HepG2 (cell line): Measurements from ENCODE around the gene CT45A10. TPM values are rescaled to one million over a fixed set of nuclear protein-coding genes. Genes with fewer than 3 reads are reported as not detected.
"Not testable (repeated sequence)": the region's sequence is repeated elsewhere in the genome, so short reads cannot be mapped to it uniquely, and the experiment has no call there.

ENCODE experiments used
- ATAC-seq: fragments of 200-7000 bp; cut with Tn5 transposase; 3 replicates; pipeline ENCODE4 v1.9.1; 2020; ENCODE audit warnings: mild to moderate bottlenecking, moderate library complexity
- BruUV-seq: library from RNA; stranded (reverse); fragments of 400-500 nt; replicated peaks from 2 replicates; lab custom pipeline; 2021; lab: Mats Ljungman, UMichigan
- CTCF ChIA-PET: fragments of 300-600 bp; formaldehyde crosslinking; extraction: SDS; loops from one replicate; lab custom pipeline; 2021; ENCODE audit warnings: low total read pairs, inconsistent platforms, low intra/inter-chr PET ratio; lab: Yijun Ruan, JAX
- POLR2A ChIA-PET: fragments of 350-600 bp; sonication (Branson Sonifier 250); formaldehyde crosslinking; loops from one replicate; lab custom pipeline; 2020; ENCODE audit warnings: antibody characterized with exemption, inconsistent platforms; lab: Yijun Ruan, JAX
- DNase-seq: peaks from one replicate; pipeline ENCODE4 v3.0.0-alpha.2; 2015; ENCODE audit warnings: low spot score
- FAIRE-seq: peaks from 3 replicates; lab custom pipeline; 2011; peaks lifted over from hg19 to GRCh38; lab: Jason Lieb, UNC
- H2AFZ ChIP-seq: one replicate; pipeline ENCODE4 v1.6.1; 2011; ENCODE audit warnings: low read length, inconsistent platforms
- H3K27ac ChIP-seq: fragments of 300-600 bp; 3 replicates; pipeline ENCODE4 v1.8.0; 2011; ENCODE audit warnings: mixed run types, mild to moderate bottlenecking, mixed read lengths, low read length, inconsistent platforms; ENCODE audit not compliant: insufficient read depth; ENCODE audit errors: extremely low read length
- H3K27me3 ChIP-seq, 2 experiments: fragments of 200-600 bp in 1 of 2; 2 replicates in 1 of 2; 3 replicates in 1 of 2; pipeline versions ENCODE4 v1.6.0 to v1.8.0; 2011; ENCODE audit warnings: low read length in 2 of 2, mild to moderate bottlenecking in 2 of 2, moderate library complexity in 2 of 2, inconsistent platforms in 1 of 2; ENCODE audit not compliant: insufficient read depth in 2 of 2, control insufficient read depth in 1 of 2
- H3K36me3 ChIP-seq, 2 experiments: fragments of 200-600 bp in 1 of 2; replicated peaks in 1 of 2; 2 replicates in 1 of 2; 3 replicates in 1 of 2; pipeline versions ENCODE4 v1.5.1 to v1.8.0; 2011; ENCODE audit warnings: low read length in 2 of 2, inconsistent platforms in 1 of 2; ENCODE audit not compliant: insufficient read depth in 2 of 2, control insufficient read depth in 1 of 2
- H3K4me1 ChIP-seq: 2 replicates; pipeline ENCODE4 v1.5.1; 2012; ENCODE audit warnings: low read length, inconsistent platforms; ENCODE audit not compliant: insufficient read depth
- H3K4me2 ChIP-seq: 2 replicates; pipeline ENCODE4 v1.6.0; 2011; ENCODE audit warnings: low read depth, low read length, inconsistent platforms
- H3K4me3 ChIP-seq, 3 experiments: fragments of 200-600 bp in 1 of 3; sonication (generic), shearing (Covaris generic) in 1 of 3; replicated peaks in 1 of 3; 2 replicates each; pipeline ENCODE4 v1.5.1; 2011 to 2016; ENCODE audit warnings: low read length in 3 of 3, inconsistent platforms in 2 of 3, low read depth in 2 of 3, mild to moderate bottlenecking in 2 of 3, control low read depth in 1 of 3, mixed read lengths in 1 of 3; ENCODE audit not compliant: insufficient read depth in 1 of 3
- H3K79me2 ChIP-seq: one replicate; pipeline ENCODE4 v1.6.1; 2011; ENCODE audit warnings: low read length, inconsistent platforms; ENCODE audit not compliant: insufficient read depth
- H3K9ac ChIP-seq: 2 replicates; pipeline ENCODE4 v1.6.0; 2011; ENCODE audit warnings: mild to moderate bottlenecking, low read depth, low read length, inconsistent platforms; ENCODE audit not compliant: insufficient read depth
- H3K9me3 ChIP-seq: 2 replicates; pipeline ENCODE4 v1.5.1; 2012; ENCODE audit warnings: mild to moderate bottlenecking, low read length
- H4K20me1 ChIP-seq: 2 replicates; pipeline ENCODE4 v1.6.0; 2011; ENCODE audit warnings: inconsistent platforms, mild to moderate bottlenecking, low read length, moderate library complexity; ENCODE audit not compliant: insufficient read depth
- WGBS: methylation state at CpG from one replicate; pipeline ENCODE4 v1.1.6; 2017; ENCODE audit warnings: low lambda C conversion rate; 5-methylcytosine and 5-hydroxymethylcytosine counted together
- in situ Hi-C: cut with HindIII; loops from 2 replicates; pipeline ENCODE4 v1.10.0; 2017; ENCODE audit warnings: low pct_unique_long_range_greater_than_20kb; ENCODE audit not compliant: extremely low pct_ligation_motif_present
- intact Hi-C: fragments of 100-400 bp; cut with micrococcal nuclease; formaldehyde crosslinking; loops from one replicate; pipeline ENCODE4 v1.10.0; 2022; ENCODE audit not compliant: unreplicated experiment
- polyA plus RNA-seq, 8 experiments: library from polyadenylated mRNA; depleted of rRNA in 3 of 8; stranded (reverse) in 7 of 8; unstranded in 1 of 8; fragments of >200 nt; fragmentation: Illumina TruSeq in 4 of 8; extraction: Trizol in 4 of 8; gene quantifications; 2 replicates each; pipeline versions ENCODE4 v1.2.1 to v1.2.3, GENCODE V29; 2011 to 2016; ENCODE audit warnings: low read depth in 4 of 8, missing spikeins in 1 of 8, mixed read lengths in 1 of 8; ENCODE audit not compliant: insufficient read depth in 1 of 8
- total RNA-seq, 5 experiments: library from RNA; depleted of rRNA; stranded (reverse); fragments of >200 nt; fragmentation: Illumina TruSeq; extraction: Trizol; gene quantifications; 2 replicates each; pipeline ENCODE4 v1.2.3, GENCODE V29; 2016; ENCODE audit warnings: low read depth in 1 of 5

CT45A10 gene
- total and polyA plus RNA-seq, 2 of the 13 experiments (the other 11 are each of a cell fraction or from before 2014, with no cell fraction given), result not detected

DNA sequence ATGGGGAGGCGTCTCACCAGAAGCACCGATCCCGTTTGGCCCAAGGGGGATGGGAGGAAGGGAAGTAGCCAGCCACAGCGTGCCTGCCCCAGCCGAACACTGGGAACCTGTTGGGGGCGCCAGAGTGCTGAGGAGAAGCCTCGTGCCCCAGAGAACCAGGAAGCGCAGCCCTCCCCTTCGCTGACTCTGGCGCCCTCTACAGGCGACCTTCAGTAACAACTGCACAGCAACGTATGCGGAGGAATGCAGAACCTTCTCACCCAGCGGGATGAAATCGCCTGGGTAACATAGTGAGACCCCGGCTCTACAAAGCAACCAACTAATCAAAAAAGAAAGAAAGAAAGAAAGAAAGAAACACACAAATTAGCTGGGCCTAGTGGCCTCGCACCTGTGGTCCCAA, 38.8 kb downstream of the CT45A10 start, which contains the start of gene CT45A8:
CT45A8 (minus strand) TSS at position 101 of the 400 bp plus-strand sequence. CDS start 3,755 bp downstream, outside the sequence.
- H3K27me3 ChIP-seq, in situ Hi-C loops, H2AFZ ChIP-seq, H3K9me3 ChIP-seq, FAIRE-seq, H3K9ac ChIP-seq, H3K79me2 ChIP-seq, H3K4me2 ChIP-seq, H3K4me1 ChIP-seq, POLR2A ChIA-PET, ATAC-seq, BruUV-seq, H3K27ac ChIP-seq, CTCF ChIA-PET, H3K36me3 ChIP-seq, intact Hi-C loops, DNase-seq, H3K4me3 ChIP-seq, H4K20me1 ChIP-seq: not testable (repeated sequence)
- no CpG with 5 or more reads among the region's 17 CpGs for WGBS

DNA sequence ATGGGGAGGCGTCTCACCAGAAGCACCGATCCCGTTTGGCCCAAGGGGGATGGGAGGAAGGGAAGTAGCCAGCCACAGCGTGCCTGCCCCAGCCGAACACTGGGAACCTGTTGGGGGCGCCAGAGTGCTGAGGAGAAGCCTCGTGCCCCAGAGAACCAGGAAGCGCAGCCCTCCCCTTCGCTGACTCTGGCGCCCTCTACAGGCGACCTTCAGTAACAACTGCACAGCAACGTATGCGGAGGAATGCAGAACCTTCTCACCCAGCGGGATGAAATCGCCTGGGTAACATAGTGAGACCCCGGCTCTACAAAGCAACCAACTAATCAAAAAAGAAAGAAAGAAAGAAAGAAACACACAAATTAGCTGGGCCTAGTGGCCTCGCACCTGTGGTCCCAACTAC, 56.1 kb downstream of the CT45A10 start, which contains the start of gene CT45A7:
CT45A7 (minus strand) TSS at position 101 of the 400 bp plus-strand sequence. CDS start 3,747 bp downstream, outside the sequence.
- WGBS, result no CpG with 5 or more reads among the region's 17 CpGs

More for the DNA sequence above, 56.1 kb downstream of the CT45A10 start, which contains the start of gene CT45A7:
- H3K4me3 ChIP-seq, FAIRE-seq, H3K9me3 ChIP-seq, DNase-seq, H2AFZ ChIP-seq, POLR2A ChIA-PET, H3K79me2 ChIP-seq, intact Hi-C loops, in situ Hi-C loops, H4K20me1 ChIP-seq, H3K4me1 ChIP-seq, H3K36me3 ChIP-seq, CTCF ChIA-PET, H3K27me3 ChIP-seq, H3K27ac ChIP-seq, ATAC-seq, H3K4me2 ChIP-seq, BruUV-seq, H3K9ac ChIP-seq: not testable (repeated sequence)

Other genes starting within 250 kb of the CT45A10 start
- not detected in 2 replicates for gene CT45A1, start 179.8 kb downstream of the CT45A10 start, total RNA-seq (2016; rRNA removed; fragmentation: Illumina TruSeq; extraction: Trizol)
- gene CT45A1, start 179.8 kb downstream of the CT45A10 start, polyA plus RNA-seq (2011; rRNA removed), result not detected in 2 replicates
- not detected in 2 replicates for gene CT45A3, start 125.3 kb downstream of the CT45A10 start, total RNA-seq (2016; rRNA removed; fragmentation: Illumina TruSeq; extraction: Trizol)
- not detected in 2 replicates for gene CT45A3, start 125.3 kb downstream of the CT45A10 start, polyA plus RNA-seq (2011; rRNA removed)
- not detected in 2 replicates for gene CT45A5, start 107.9 kb downstream of the CT45A10 start, total RNA-seq (2016; rRNA removed; fragmentation: Illumina TruSeq; extraction: Trizol)
- gene CT45A5, start 107.9 kb downstream of the CT45A10 start, polyA plus RNA-seq (2011; rRNA removed), result not detected in 2 replicates
- not detected in 2 replicates for gene CT45A6, start 90.7 kb downstream of the CT45A10 start, total RNA-seq (2016; rRNA removed; fragmentation: Illumina TruSeq; extraction: Trizol)
- gene CT45A6, start 90.7 kb downstream of the CT45A10 start, polyA plus RNA-seq (2011; rRNA removed), result not detected in 2 replicates
- gene CT45A2, start 73.4 kb downstream of the CT45A10 start, total RNA-seq (2016; rRNA removed; fragmentation: Illumina TruSeq; extraction: Trizol), result not detected in 2 replicates
- gene CT45A2, start 73.4 kb downstream of the CT45A10 start, polyA plus RNA-seq (2011; rRNA removed), result not detected in 2 replicates
- not detected in 2 replicates for gene CT45A7, start 56.2 kb downstream of the CT45A10 start, total RNA-seq (2016; rRNA removed; fragmentation: Illumina TruSeq; extraction: Trizol)
- gene CT45A7, start 56.2 kb downstream of the CT45A10 start, polyA plus RNA-seq (2011; rRNA removed), result not detected in 2 replicates
- gene CT45A8, start 38.9 kb downstream of the CT45A10 start, total RNA-seq (2016; rRNA removed; fragmentation: Illumina TruSeq; extraction: Trizol), result not detected in 2 replicates
- not detected in 2 replicates for gene CT45A8, start 38.9 kb downstream of the CT45A10 start, polyA plus RNA-seq (2011; rRNA removed)
- not detected in 2 replicates for gene CT45A9, start 21.6 kb downstream of the CT45A10 start, total RNA-seq (2016; rRNA removed; fragmentation: Illumina TruSeq; extraction: Trizol)
- not detected in 2 replicates for gene CT45A9, start 21.6 kb downstream of the CT45A10 start, polyA plus RNA-seq (2011; rRNA removed)
- gene SAGE1, start 272 bp upstream of the CT45A10 start, total RNA-seq (2016; rRNA removed; fragmentation: Illumina TruSeq; extraction: Trizol), result not detected in 2 replicates
- gene SAGE1, start 272 bp upstream of the CT45A10 start, polyA plus RNA-seq (2011; rRNA removed), result not detected in 2 replicates
- 7.4 and 7.5 TPM in 2 replicates for gene MMGT1, start 80.5 kb upstream of the CT45A10 start, total RNA-seq (2016; rRNA removed; fragmentation: Illumina TruSeq; extraction: Trizol)
- 7.1 and 8.8 TPM in 2 replicates for gene MMGT1, start 80.5 kb upstream of the CT45A10 start, polyA plus RNA-seq (2011; rRNA removed)
- 5.1 and 8.0 TPM in 2 replicates for gene SLC9A6, start 92.0 kb upstream of the CT45A10 start, total RNA-seq (2016; rRNA removed; fragmentation: Illumina TruSeq; extraction: Trizol)
- gene SLC9A6, start 92.0 kb upstream of the CT45A10 start, polyA plus RNA-seq (2011; rRNA removed), result 3.9 TPM in 2 replicates